ENCODE measurements around the gene DOCK10. TPM values are rescaled to one million over a fixed set of nuclear protein-coding genes. Genes with fewer than 3 reads are reported as not detected.

Gene DOCK10
- total and polyA plus RNA-seq, 2 donors (not counting 3 experiments of a cell fraction or from before 2014, with no cell fraction given) = 5.8 to 23.0 TPM

DNA sequence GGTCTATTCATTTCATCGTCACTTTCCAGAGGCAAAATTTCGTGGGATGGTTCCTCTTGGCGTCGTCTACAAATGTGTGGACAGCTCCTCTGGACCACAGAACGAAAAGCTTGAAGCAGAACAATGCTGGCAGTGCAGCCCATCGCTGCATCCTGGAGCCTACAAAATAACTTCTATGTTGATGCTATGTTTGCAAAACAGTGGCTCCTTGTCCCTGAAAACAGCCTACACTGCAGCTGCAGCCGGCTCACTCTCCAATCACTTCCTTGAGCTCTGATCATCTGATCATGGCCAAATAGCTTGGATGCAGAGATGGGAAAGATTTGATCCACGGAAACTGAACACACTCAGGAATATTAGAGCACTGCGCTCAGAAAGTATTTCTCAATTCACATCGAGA, 60.0 kb downstream of the DOCK10 start:
- FAIRE-seq = no peak
- Histone ChIP-seq H3K79me2 (ENCODE audit: control insufficient read depth, insufficient read depth, low read length) (no peaks in the 10 kb centered on the region), H3K9me1 (replicated peaks; ENCODE audit: control insufficient read depth, extremely low read depth, insufficient read depth, low read length) (no peaks in the 10 kb centered on the region), H3K27ac (ENCODE audit: insufficient read depth, low read depth, low read length) (no peak overlapping the region), H3K36me3 (ENCODE audit: control insufficient read depth in 2 of 2, extremely low read depth in 1 of 2, insufficient read depth in 2 of 2, low read length in 2 of 2) (no peaks in the 10 kb centered on the region), H4K20me1 (replicated peaks; ENCODE audit: control insufficient read depth, extremely low read depth, insufficient read depth, low read length) (no peaks in the 10 kb centered on the region), H3K27me3 (ENCODE audit: control insufficient read depth in 2 of 2, insufficient read depth in 2 of 2, low read length in 2 of 2) (no peaks in the 10 kb centered on the region), H3K4me3 (replicated peaks in 1 of 3; ENCODE audit: insufficient read depth in 1 of 3, low read depth in 1 of 3, low read length in 3 of 3) (no peak overlapping the region), H3K9ac (replicated peaks; ENCODE audit: extremely low read depth, insufficient read depth, low read length) (no peak overlapping the region), H3K4me1 (ENCODE audit: control insufficient read depth, extremely low read depth, insufficient read depth, low read length) (no peaks in the 10 kb centered on the region), H3K9me3 (replicated peaks; ENCODE audit: control insufficient read depth, insufficient read depth, low read length) (no peaks in the 10 kb centered on the region), H2AFZ (ENCODE audit: low read depth, low read length) (no peak overlapping the region), H3K4me2 (ENCODE audit: insufficient read depth, low read length) (no peak overlapping the region)
- CTCF ChIA-PET = interaction anchor here (1.0 to 1.2 kb wide), 3 partner anchors 19 to 72 kb away, joined by 3 to 5 read pairs (median 4); no protein-coding TSS in a partner anchor
- intact Hi-C loops (cut with micrococcal nuclease) (no loop called here), dilution Hi-C loops (cut with MboI; ENCODE audit: extremely low pct_ligation_motif_present, low sequenced_read_pairs) (no loop called here)
- no peak for DNase-seq (ENCODE audit: low read depth, low spot score)
- no TSS peak for BruUV-seq (replicated peaks)
- POLR2A ChIA-PET = no interaction called here
- TF ChIP-seq JUN (IDR thresholded peaks at IDR 0.05; ENCODE audit: borderline replicate concordance, insufficient read depth, insufficient read length, low read depth) (no peak), POLR2A (IDR thresholded peaks at IDR 0.05; ENCODE audit: low read depth, low read length) (no peak), EZH2 (IDR thresholded peaks at IDR 0.05; ENCODE audit: borderline replicate concordance, low read depth, low read length, severe bottlenecking) (no peak)

DNA sequence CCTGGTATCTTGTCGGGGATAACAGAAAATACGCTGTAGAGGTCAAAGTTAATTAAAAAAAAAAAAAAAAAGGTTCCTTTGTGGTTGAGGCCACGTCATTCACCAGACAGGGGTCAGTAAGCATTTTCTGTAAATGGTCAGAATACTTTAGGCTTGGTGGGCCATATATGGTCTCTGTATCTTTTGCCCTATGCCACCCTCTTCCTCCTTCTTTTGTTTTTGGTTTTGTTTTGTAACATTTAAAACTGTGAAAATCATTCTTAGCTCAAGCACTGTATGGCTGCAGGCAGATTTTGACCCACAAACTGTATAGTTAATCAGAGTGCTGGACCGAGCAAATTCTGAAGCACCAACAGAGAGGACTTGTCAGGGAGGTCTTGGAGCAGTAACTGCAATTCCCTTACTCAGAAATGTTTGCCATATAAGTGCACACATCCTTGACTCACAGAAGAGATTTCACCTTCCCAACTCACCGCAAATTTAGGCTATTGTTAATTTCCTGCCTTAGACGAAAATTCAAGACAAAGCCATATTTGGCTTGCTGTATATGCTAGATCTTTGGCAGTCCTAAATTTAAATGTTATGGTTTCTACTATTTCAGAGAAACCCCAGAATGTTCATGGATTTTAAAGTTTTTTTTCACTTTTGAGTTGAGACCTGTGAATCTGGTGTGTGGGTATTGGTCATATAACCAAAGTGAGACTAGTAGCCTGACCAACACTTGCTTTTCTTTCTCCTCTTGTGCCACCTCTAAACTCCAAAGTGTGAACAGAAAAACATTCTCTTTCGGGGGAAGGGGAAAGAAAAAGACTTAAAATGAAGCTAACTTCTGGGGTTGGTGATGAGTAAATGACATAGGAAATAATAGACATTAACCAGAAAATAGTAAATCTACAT, 65.4 kb downstream of the DOCK10 start:
- H3K27me3 ChIP-seq (ENCODE audit: control insufficient read depth in 2 of 2, insufficient read depth in 2 of 2, low read length in 2 of 2) = no peaks in the 10 kb centered on the region
- no peaks in the 10 kb centered on the region for H3K79me2 ChIP-seq (ENCODE audit: control insufficient read depth, insufficient read depth, low read length)
- TF ChIP-seq, protein P1, sequence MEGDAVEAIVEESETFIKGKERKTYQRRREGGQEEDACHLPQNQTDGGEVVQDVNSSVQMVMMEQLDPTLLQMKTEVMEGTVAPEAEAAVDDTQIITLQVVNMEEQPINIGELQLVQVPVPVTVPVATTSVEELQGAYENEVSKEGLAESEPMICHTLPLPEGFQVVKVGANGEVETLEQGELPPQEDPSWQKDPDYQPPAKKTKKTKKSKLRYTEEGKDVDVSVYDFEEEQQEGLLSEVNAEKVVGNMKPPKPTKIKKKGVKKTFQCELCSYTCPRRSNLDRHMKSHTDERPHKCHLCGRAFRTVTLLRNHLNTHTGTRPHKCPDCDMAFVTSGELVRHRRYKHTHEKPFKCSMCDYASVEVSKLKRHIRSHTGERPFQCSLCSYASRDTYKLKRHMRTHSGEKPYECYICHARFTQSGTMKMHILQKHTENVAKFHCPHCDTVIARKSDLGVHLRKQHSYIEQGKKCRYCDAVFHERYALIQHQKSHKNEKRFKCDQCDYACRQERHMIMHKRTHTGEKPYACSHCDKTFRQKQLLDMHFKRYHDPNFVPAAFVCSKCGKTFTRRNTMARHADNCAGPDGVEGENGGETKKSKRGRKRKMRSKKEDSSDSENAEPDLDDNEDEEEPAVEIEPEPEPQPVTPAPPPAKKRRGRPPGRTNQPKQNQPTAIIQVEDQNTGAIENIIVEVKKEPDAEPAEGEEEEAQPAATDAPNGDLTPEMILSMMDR (IDR thresholded peaks at IDR 0.05; ENCODE audit: extremely low read depth in 1 of 2, insufficient read depth in 1 of 2, low read depth in 1 of 2, low read length in 2 of 2) = no peak
- TF ChIP-seq JUN (IDR thresholded peaks at IDR 0.05; ENCODE audit: borderline replicate concordance, insufficient read depth, insufficient read length, low read depth) (no peak), POLR2AphosphoS5 (IDR thresholded peaks at IDR 0.05; ENCODE audit: insufficient read depth, low read depth, low read length) (no peak), FOS (IDR thresholded peaks at IDR 0.05; ENCODE audit: borderline replicate concordance, insufficient read depth, low read length) (no peak)
- no peaks in the 10 kb centered on the region for H3K9me3 ChIP-seq (replicated peaks; ENCODE audit: control insufficient read depth, insufficient read depth, low read length)
- POLR2A ChIA-PET = no interaction called here
- no peak overlapping the region for H3K4me3 ChIP-seq (replicated peaks in 1 of 3; ENCODE audit: insufficient read depth in 1 of 3, low read depth in 1 of 3, low read length in 3 of 3)
- DNase-seq (ENCODE audit: low read depth, low spot score) (no peak), FAIRE-seq (no peak)
- BruUV-seq (replicated peaks) = no TSS peak
- no peaks in the 10 kb centered on the region for H3K36me3 ChIP-seq (ENCODE audit: control insufficient read depth in 2 of 2, extremely low read depth in 1 of 2, insufficient read depth in 2 of 2, low read length in 2 of 2)
- H3K4me1 ChIP-seq (ENCODE audit: control insufficient read depth, extremely low read depth, insufficient read depth, low read length) = no peaks in the 10 kb centered on the region
- no peak overlapping the region for H3K9ac ChIP-seq (replicated peaks; ENCODE audit: extremely low read depth, insufficient read depth, low read length)
- no peaks in the 10 kb centered on the region for H4K20me1 ChIP-seq (replicated peaks; ENCODE audit: control insufficient read depth, extremely low read depth, insufficient read depth, low read length)
- intact Hi-C loops (cut with micrococcal nuclease) (no loop called here), dilution Hi-C loops (cut with MboI; ENCODE audit: extremely low pct_ligation_motif_present, low sequenced_read_pairs) (no loop called here)
- H2AFZ ChIP-seq (ENCODE audit: low read depth, low read length) = no peak overlapping the region
- CTCF ChIA-PET = interaction anchor here (1.5 kb wide), 1 partner anchor 13 kb away, joined by 4 read pairs; no protein-coding TSS in a partner anchor
- H3K4me2 ChIP-seq (ENCODE audit: insufficient read depth, low read length) = no peak overlapping the region
- no peak overlapping the region for H3K27ac ChIP-seq (ENCODE audit: insufficient read depth, low read depth, low read length)
- H3K9me1 ChIP-seq (replicated peaks; ENCODE audit: control insufficient read depth, extremely low read depth, insufficient read depth, low read length) = no peaks in the 10 kb centered on the region
